Measurements from ENCODE around the gene RAVER1. TPM values are rescaled to one million over a fixed set of nuclear protein-coding genes. Genes with fewer than 3 reads are reported as not detected.
A peak's percentile ranks its signal among the peaks of the same experiment; 100 is the strongest.

RAVER1 gene
- total and polyA plus RNA-seq, 10 of the 15 experiments (the other 5 are each of a cell fraction or from before 2014, with no cell fraction given), result 0.03 to 87.0 (median 12.1) TPM

- Histone ChIP-seq H4K20me1 (ENCODE audit: control insufficient read depth, insufficient read depth) (no peaks in the 10 kb centered on the region), H3K36me3 (ENCODE audit: control insufficient read depth in 2 of 2, insufficient read depth in 2 of 2, low read length in 1 of 2) (peaks cover 6 to 10% of the 10 kb centered on the region in 2 experiments; a peak in 3 of 4 replicates), H3K4me3 (peak overlapping the region; percentile 92), H3K27ac (ENCODE audit: control insufficient read depth, insufficient read depth) (peak overlapping the region; percentile 98), H3K79me2 (ENCODE audit: control insufficient read depth, insufficient read depth, low read length) (peaks cover 54% of the 10 kb centered on the region), H3K4me1 (ENCODE audit: control insufficient read depth, insufficient read depth, low read length) (no peaks in the 10 kb centered on the region; the same call in 1 of the 2 replicates), H2AFZ (ENCODE audit: control insufficient read depth, low read depth, low read length) (no peak overlapping the region), H3K27me3 (replicated peaks in 1 of 2; ENCODE audit: control insufficient read depth in 2 of 2, insufficient read depth in 2 of 2, low read length in 1 of 2) (no peaks in the 10 kb centered on the region), H3K9me3 (replicated peaks; ENCODE audit: control insufficient read depth, insufficient read depth, low read length) (no peaks in the 10 kb centered on the region), H3K9ac (ENCODE audit: control insufficient read depth, insufficient read depth, low read length) (peak overlapping the region; percentile 89), H3K4me2 (ENCODE audit: control insufficient read depth, insufficient read depth) (peak overlapping the region; percentile 99)
- DNase-seq (ENCODE audit: low read depth, low spot score) (no peak), FAIRE-seq (peak; percentile 75), ATAC-seq (peak; percentile 58)
- in situ Hi-C loops (cut with MboI) (no loop called here), intact Hi-C loops (cut with micrococcal nuclease; ENCODE audit: unreplicated experiment) (loop anchor here (2.0 to 5.0 kb wide), 2 partner anchors 61 to 109 kb away; partner anchors contain the start of genes RAVER1 and TYK2)
- ChIA-PET SMC1A (ENCODE audit: uncharacterized antibody, unreplicated experiment) (interaction anchor here (0.5 to 8.5 kb wide), 26 partner anchors 9 to 167 kb away, joined by 3 to 158 read pairs (median 6); partner anchors contain the start of genes FDX2, ICAM4, ICAM5 and MRPL4), CTCF (interaction anchor here (0.8 to 11.2 kb wide), 28 partner anchors 9 to 301 kb away, joined by 3 to 370 read pairs (median 4); partner anchors contain the start of genes CDC37, ICAM4, ICAM5 and TYK2), POLR2A (interaction anchor here (0.6 to 4.7 kb wide), 27 partner anchors 11 to 286 kb away, joined by 3 to 108 read pairs (median 4); partner anchors contain the start of genes ANGPTL6, FDX2, ICAM4 and ICAM5), RAD21 (ENCODE audit: unreplicated experiment) (interaction anchor here (0.7 to 6.1 kb wide), 32 partner anchors 9 to 190 kb away, joined by 3 to 206 read pairs (median 6); partner anchors contain the start of genes ANGPTL6, CDC37, DNMT1 and ICAM4)
- under 1% methylated on average over 12 of the region's 12 CpGs for WGBS (ENCODE audit: insufficient coverage, insufficient replicate concordance, low lambda C conversion rate, missing lambda C conversion rate)
- TSS peak; percentile 88 for BruUV-seq (replicated peaks)
- TF ChIP-seq POLR2AphosphoS5 (IDR thresholded peaks at IDR 0.05; ENCODE audit: low read length) (peak; percentile 65; the same call in 1 of the 2 replicates), REST (IDR thresholded peaks at IDR 0.05; ENCODE audit: low read depth, low read length) (no peak), CUX1 (IDR thresholded peaks at IDR 0.05; ENCODE audit: insufficient replicate concordance, low read depth, low read length) (no peak), ZNF207 (IDR thresholded peaks at IDR 0.05; ENCODE audit: borderline replicate concordance) (no peak; the same call in 1 of the 2 replicates), NR2C1 (IDR thresholded peaks at IDR 0.05) (0 out of 2 replicates have a peak, but pooled peaks have one; percentile 30), ZSCAN29 (IDR thresholded peaks at IDR 0.05) (0 out of 2 replicates have a peak, but pooled peaks have one; percentile 17), MXI1 (IDR thresholded peaks at IDR 0.05; ENCODE audit: low read depth, low read length) (no peak), E2F4 (IDR thresholded peaks at IDR 0.05; ENCODE audit: low read depth, low read length) (no peak), WRNIP1 (IDR thresholded peaks at IDR 0.05; ENCODE audit: borderline replicate concordance, low read depth, low read length) (no peak), ZNF217 (IDR thresholded peaks at IDR 0.05) (peak; percentile 36; the same call in 1 of the 2 replicates)
Measured at GRCh38 chr19:10271543-10272086, 61.7 kb downstream of the RAVER1 start.

Measured in GM12878 (cell line).